ENCODE results near the gene ATP2A1.

DNA sequence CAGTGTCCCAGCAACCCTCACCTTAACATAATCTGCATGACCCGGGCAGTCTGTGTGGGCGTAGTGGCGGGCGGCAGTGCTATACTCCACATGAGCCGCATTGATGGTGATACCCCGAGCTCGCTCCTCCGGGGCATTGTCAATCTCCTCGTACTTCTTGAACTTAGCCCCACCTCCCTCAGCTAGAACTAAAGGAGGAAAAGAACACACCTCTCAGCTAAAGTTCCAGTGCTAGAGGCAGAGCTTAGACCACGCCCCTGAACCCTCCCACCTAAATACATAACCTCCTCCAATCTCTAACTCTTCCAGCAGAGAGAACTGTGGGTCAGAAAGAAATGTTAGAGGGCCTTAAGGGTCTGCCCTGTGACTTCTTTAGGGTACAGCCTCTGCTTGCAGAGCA, 33.0 kb upstream of the ATP2A1 start:
- TF ChIP-seq, protein P1, sequence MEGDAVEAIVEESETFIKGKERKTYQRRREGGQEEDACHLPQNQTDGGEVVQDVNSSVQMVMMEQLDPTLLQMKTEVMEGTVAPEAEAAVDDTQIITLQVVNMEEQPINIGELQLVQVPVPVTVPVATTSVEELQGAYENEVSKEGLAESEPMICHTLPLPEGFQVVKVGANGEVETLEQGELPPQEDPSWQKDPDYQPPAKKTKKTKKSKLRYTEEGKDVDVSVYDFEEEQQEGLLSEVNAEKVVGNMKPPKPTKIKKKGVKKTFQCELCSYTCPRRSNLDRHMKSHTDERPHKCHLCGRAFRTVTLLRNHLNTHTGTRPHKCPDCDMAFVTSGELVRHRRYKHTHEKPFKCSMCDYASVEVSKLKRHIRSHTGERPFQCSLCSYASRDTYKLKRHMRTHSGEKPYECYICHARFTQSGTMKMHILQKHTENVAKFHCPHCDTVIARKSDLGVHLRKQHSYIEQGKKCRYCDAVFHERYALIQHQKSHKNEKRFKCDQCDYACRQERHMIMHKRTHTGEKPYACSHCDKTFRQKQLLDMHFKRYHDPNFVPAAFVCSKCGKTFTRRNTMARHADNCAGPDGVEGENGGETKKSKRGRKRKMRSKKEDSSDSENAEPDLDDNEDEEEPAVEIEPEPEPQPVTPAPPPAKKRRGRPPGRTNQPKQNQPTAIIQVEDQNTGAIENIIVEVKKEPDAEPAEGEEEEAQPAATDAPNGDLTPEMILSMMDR (IDR thresholded peaks at IDR 0.05): no peak
- TF ChIP-seq POLR2AphosphoS5 (IDR thresholded peaks at IDR 0.05; ENCODE audit: low read depth, low read length) (no peak), TCF7L2 (IDR thresholded peaks at IDR 0.05; ENCODE audit: low read depth, low read length) (no peak), SIN3A (IDR thresholded peaks at IDR 0.05; ENCODE audit: borderline replicate concordance, insufficient read depth, low read depth, low read length) (no peak)
- TF ChIP-seq, protein P2, sequence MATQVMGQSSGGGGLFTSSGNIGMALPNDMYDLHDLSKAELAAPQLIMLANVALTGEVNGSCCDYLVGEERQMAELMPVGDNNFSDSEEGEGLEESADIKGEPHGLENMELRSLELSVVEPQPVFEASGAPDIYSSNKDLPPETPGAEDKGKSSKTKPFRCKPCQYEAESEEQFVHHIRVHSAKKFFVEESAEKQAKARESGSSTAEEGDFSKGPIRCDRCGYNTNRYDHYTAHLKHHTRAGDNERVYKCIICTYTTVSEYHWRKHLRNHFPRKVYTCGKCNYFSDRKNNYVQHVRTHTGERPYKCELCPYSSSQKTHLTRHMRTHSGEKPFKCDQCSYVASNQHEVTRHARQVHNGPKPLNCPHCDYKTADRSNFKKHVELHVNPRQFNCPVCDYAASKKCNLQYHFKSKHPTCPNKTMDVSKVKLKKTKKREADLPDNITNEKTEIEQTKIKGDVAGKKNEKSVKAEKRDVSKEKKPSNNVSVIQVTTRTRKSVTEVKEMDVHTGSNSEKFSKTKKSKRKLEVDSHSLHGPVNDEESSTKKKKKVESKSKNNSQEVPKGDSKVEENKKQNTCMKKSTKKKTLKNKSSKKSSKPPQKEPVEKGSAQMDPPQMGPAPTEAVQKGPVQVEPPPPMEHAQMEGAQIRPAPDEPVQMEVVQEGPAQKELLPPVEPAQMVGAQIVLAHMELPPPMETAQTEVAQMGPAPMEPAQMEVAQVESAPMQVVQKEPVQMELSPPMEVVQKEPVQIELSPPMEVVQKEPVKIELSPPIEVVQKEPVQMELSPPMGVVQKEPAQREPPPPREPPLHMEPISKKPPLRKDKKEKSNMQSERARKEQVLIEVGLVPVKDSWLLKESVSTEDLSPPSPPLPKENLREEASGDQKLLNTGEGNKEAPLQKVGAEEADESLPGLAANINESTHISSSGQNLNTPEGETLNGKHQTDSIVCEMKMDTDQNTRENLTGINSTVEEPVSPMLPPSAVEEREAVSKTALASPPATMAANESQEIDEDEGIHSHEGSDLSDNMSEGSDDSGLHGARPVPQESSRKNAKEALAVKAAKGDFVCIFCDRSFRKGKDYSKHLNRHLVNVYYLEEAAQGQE (IDR thresholded peaks at IDR 0.05; ENCODE audit: insufficient read depth in 1 of 2, low read depth in 2 of 2, low read length in 1 of 2): no peak

Measured in Panc1 (cell line).